Cardiac septum (tissue), 1 donor: ENCODE measurements around the gene IGLL5. TPM values are rescaled to one million over a fixed set of nuclear protein-coding genes. Genes with fewer than 3 reads are reported as not detected.

Experiments used
- DNase-seq: peaks from one replicate; pipeline ENCODE4 v3.0.0-alpha.2; 2020; ENCODE audit warnings: low spot score
- intact Hi-C: fragments of 100-400 bp; cut with DNase I; formaldehyde crosslinking; loops from one replicate; pipeline ENCODE4 v1.14.0; 2022
- microRNA-seq: library from miRNA; unstranded; fragments of <30 nt; microRNA quantifications from one replicate; pipeline ENCODE4 v1.2.0, GENCODE V29; 2020
- total RNA-seq: library from RNA; stranded (reverse); fragmentation: NEBNext Ultra II Directional; extraction: Animal tissue kit (Norgen Biotek cat#: 25700); gene quantifications from one replicate; pipeline ENCODE4 v1.2.1, GENCODE V29; 2021
- donor health status: DM: no; HTN: no; CAD: no.

IGLL5 gene
- total RNA-seq, 1 donor from 2014 or later: not detected

DNA sequence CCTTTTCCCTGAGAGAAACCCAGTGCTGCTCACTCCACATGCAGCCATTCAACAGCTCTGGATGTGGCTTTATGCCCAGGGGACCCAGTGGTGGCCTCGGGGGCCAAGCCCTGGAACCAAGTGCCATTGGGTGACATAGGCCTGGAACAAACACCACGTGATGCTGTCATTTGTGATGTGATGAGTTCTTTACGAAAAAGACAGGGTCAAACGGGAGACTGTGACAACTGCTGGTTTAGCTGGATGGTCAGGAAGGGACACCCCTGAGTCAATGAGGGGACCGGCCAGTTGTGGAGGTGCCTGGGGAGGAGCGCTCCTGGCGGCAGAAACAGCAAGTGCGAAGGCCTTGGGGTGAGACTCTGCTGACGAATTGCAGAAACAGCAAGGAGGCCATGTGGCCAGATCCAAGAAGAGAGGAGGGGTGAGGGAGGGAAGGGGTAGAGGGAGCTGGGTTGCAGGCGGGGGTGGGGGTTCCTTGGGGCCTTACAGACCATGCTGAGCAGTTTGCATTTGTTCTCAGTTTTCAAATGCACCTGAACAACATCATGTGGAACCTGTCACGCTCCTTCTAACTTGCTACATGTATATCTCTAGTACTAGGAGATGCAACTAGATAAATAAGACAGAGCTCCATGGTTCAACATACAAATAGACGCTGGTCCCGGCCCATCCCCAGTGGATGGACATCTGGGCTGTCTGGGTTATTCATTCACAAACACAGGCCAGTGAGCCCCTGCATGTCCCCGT lies 56.1 kb downstream of the IGLL5 start:
- intact Hi-C loops: no loop called here
- DNase-seq: peak; percentile 17

DNA sequence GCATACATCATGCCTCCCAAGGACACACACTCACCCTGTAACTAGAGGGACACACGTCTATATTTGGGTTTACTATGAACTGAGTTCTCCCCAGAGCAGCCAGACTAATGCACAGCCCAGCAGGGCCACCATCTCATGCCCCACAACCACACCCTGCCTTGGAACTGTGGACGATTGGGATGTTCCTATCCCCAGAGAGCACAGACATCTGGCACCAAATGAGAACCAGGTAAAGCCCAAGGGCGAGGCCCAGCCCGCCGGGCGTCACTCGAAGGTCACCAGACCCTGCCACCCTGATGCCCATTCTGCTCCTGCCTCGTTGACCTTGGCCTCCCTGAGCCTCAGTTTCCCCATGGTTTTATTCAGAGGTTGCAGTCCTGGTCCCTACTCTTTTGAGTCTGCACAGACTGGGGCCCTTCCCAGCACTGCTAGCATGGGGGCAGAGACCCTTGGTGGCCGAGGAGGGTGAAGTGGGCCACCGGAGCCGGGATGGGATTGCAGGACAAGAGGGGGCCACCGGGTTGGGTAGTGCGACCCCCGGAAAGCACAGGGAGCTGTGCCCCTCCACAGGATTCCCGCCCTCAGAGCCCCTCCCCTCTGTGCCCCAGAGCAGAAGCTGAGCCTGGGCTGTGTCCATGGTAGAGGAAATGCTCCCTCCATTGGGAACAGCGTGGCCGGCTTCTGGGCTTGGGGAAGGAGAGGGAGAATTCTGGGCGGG lies 56.8 kb downstream of the IGLL5 start:
- peak; percentile 26 for DNase-seq
- intact Hi-C loops: no loop called here

DNA sequence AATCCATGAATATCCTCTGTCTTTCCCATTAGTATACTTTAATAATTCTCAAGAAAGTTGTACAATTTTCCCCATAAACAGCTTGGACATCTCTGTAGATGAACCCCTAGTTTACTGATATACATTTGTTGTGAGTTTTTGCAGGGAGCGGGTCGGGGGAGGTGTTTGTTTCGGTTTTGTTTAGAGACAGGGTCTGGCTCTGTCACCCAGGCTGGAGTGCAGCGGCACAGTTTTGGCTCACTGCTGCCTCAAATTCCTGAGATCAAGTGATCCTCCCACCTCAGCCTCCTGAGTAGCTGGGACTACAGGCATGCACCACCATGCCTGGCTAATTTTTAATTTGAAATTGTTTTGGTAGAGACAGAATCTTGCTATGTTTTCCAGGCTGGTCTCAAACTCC lies 57.6 kb downstream of the IGLL5 start:
- DNase-seq: peak; percentile 35
- intact Hi-C loops: no loop called here

Small RNA genes within 50 kb of the gene (microRNA-seq; reads per million reads assigned to microRNA genes)
- not detected for gene MIR5571

Other genes with a start within 250 kb of the IGLL5 start
- gene GGTLC2, start 243.2 kb upstream of the IGLL5 start, total RNA-seq: not detected
- gene GNAZ, start 182.7 kb downstream of the IGLL5 start, total RNA-seq: 2.2 TPM